ENCODE data around the gene CHCHD10.

Gene CHCHD10

GRCh38 chr22:23756891-23757290 is 10.9 kb downstream of the CHCHD10 start:
- Histone ChIP-seq H3K36me3 (ENCODE audit: control insufficient read depth, insufficient read depth, low read length) (no peaks in the 10 kb centered on the region), H2AFZ (no peak overlapping the region), H3K4me2 (ENCODE audit: low read length) (no peak overlapping the region), H3K27me3 (ENCODE audit: control insufficient read depth, insufficient read depth, low read length) (no peaks in the 10 kb centered on the region), H3K9ac (no peak overlapping the region), H3K27ac (no peak overlapping the region), H3K4me3 (ENCODE audit: low read depth, low read length) (no peak overlapping the region), H3K4me1 (no peaks in the 10 kb centered on the region), H3K79me2 (no peaks in the 10 kb centered on the region), H3K9me3 (ENCODE audit: control insufficient read depth, low read length) (no peaks in the 10 kb centered on the region)
- no peak for TF ChIP-seq CTCF (IDR thresholded peaks at IDR 0.05)

- H3K9ac ChIP-seq, result no peak overlapping the region
- H3K4me2 ChIP-seq (ENCODE audit: low read length), result no peak overlapping the region
- TF ChIP-seq CTCF (IDR thresholded peaks at IDR 0.05), result no peak
- H3K36me3 ChIP-seq (ENCODE audit: control insufficient read depth, insufficient read depth, low read length), result no peaks in the 10 kb centered on the region
- no peak overlapping the region for H3K27ac ChIP-seq
- no peak overlapping the region for H2AFZ ChIP-seq
- H3K27me3 ChIP-seq (ENCODE audit: control insufficient read depth, insufficient read depth, low read length), result no peaks in the 10 kb centered on the region
- no peaks in the 10 kb centered on the region for H3K4me1 ChIP-seq
- H3K9me3 ChIP-seq (ENCODE audit: control insufficient read depth, low read length), result no peaks in the 10 kb centered on the region
- no peaks in the 10 kb centered on the region for H3K79me2 ChIP-seq
- H3K4me3 ChIP-seq (ENCODE audit: low read depth, low read length), result no peak overlapping the region
These were observed 12.1 kb downstream of the CHCHD10 start for GRCh38 chr22:23755711-23756110.

GRCh38 chr22:23754980-23755636 is 12.7 kb downstream of the CHCHD10 start:
- H3K9ac ChIP-seq, result no peak overlapping the region
- no peaks in the 10 kb centered on the region for H3K4me1 ChIP-seq
- H3K27me3 ChIP-seq (ENCODE audit: control insufficient read depth, insufficient read depth, low read length), result no peaks in the 10 kb centered on the region
- no peak overlapping the region for H3K4me2 ChIP-seq (ENCODE audit: low read length)
- TF ChIP-seq CTCF (IDR thresholded peaks at IDR 0.05), result no peak
- H3K27ac ChIP-seq, result no peak overlapping the region
- H3K4me3 ChIP-seq (ENCODE audit: low read depth, low read length), result no peak overlapping the region
- H2AFZ ChIP-seq, result no peak overlapping the region
- H3K79me2 ChIP-seq, result no peaks in the 10 kb centered on the region
- no peaks in the 10 kb centered on the region for H3K36me3 ChIP-seq (ENCODE audit: control insufficient read depth, insufficient read depth, low read length)
- H3K9me3 ChIP-seq (ENCODE audit: control insufficient read depth, low read length), result no peaks in the 10 kb centered on the region

GRCh38 chr22:23754220-23754919 is 13.4 kb downstream of the CHCHD10 start, which contains the start of gene VPREB3:
TSS of gene VPREB3 (minus strand) at chr22:23754425. CDS start at chr22:23754363, 62 bp downstream.
- Histone ChIP-seq H3K27ac (no peak within 1 kb of the TSS), H3K9me3 (ENCODE audit: control insufficient read depth, low read length) (no peaks in the 10 kb centered on the region)
- no peak for TF ChIP-seq CTCF (IDR thresholded peaks at IDR 0.05)

More at GRCh38 chr22:23754220-23754919, 13.4 kb downstream of the CHCHD10 start, which contains the start of gene VPREB3:
- H3K4me2 ChIP-seq (ENCODE audit: low read length), result no peak within 1 kb of the TSS
- no peaks in the 10 kb centered on the region for H3K36me3 ChIP-seq (ENCODE audit: control insufficient read depth, insufficient read depth, low read length)
- H3K79me2 ChIP-seq, result no peaks in the 10 kb centered on the region
- no peak within 1 kb of the TSS for H3K9ac ChIP-seq
- no peak within 1 kb of the TSS for H2AFZ ChIP-seq
- no peaks in the 10 kb centered on the region for H3K27me3 ChIP-seq (ENCODE audit: control insufficient read depth, insufficient read depth, low read length)
- H3K4me3 ChIP-seq (ENCODE audit: low read depth, low read length), result no peak within 1 kb of the TSS
- peaks cover 2% of the 10 kb centered on the region for H3K4me1 ChIP-seq

All from parathyroid adenoma (tissue), 2 donors.